Ovary (tissue), 3 donors: ENCODE data around the gene NUDT9.
"Not testable (repeated sequence)": the region's sequence is repeated elsewhere in the genome, so short reads cannot be mapped to it uniquely, and the experiment has no call there.

Experiments
- EP300 ChIP-seq: sonication (generic); formaldehyde crosslinking; IDR thresholded peaks from one replicate; pipeline ENCODE4 v1.6.1; 2017; ENCODE audit warnings: antibody characterized with exemption
- TF ChIP-seq, protein P1 (sequence below), 3 donors: fragments of 450-650 bp in 2 of 3; fragments of 200-600 bp in 1 of 3; IDR thresholded peaks; one replicate each; pipeline versions ENCODE4 v1.5.1 to v1.8.0; 2016 to 2022; ENCODE audit warnings: antibody characterized with exemption in 3 of 3, mild to moderate bottlenecking in 1 of 3
- donor health status: DM: no; HTN: no; CAD: no.

GRCh38 chr4:87406902-87407301, 15.5 kb upstream of the NUDT9 start:
- TF ChIP-seq, protein P1, sequence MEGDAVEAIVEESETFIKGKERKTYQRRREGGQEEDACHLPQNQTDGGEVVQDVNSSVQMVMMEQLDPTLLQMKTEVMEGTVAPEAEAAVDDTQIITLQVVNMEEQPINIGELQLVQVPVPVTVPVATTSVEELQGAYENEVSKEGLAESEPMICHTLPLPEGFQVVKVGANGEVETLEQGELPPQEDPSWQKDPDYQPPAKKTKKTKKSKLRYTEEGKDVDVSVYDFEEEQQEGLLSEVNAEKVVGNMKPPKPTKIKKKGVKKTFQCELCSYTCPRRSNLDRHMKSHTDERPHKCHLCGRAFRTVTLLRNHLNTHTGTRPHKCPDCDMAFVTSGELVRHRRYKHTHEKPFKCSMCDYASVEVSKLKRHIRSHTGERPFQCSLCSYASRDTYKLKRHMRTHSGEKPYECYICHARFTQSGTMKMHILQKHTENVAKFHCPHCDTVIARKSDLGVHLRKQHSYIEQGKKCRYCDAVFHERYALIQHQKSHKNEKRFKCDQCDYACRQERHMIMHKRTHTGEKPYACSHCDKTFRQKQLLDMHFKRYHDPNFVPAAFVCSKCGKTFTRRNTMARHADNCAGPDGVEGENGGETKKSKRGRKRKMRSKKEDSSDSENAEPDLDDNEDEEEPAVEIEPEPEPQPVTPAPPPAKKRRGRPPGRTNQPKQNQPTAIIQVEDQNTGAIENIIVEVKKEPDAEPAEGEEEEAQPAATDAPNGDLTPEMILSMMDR (IDR thresholded peaks at IDR 0.05): not testable (repeated sequence)
- TF ChIP-seq EP300: not testable (repeated sequence)
